WTC11 (cell line): Measurements from ENCODE around the gene MRPS9. TPM values are rescaled to one million over a fixed set of nuclear protein-coding genes. Genes with fewer than 3 reads are reported as not detected.

Source experiments
- ATAC-seq: fragments of 200-7000 bp; cut with Tn5 transposase; 2 replicates; pipeline ENCODE4 v1.10.0; 2021; ENCODE audit warnings: mild to moderate bottlenecking, moderate library complexity
- CTCF ChIA-PET: fragments of 300-600 bp; sonication (Branson Sonifier 250); formaldehyde crosslinking; loops from one replicate; lab custom pipeline; 2021; ENCODE audit warnings: antibody characterized with exemption; lab: Charles Lee
- POLR2A ChIA-PET: fragments of 350-600 bp; sonication (Branson Sonifier 250); formaldehyde crosslinking; loops from one replicate; lab custom pipeline; 2021; ENCODE audit warnings: antibody characterized with exemption; lab: Charles Lee
- DNase-seq: peaks from one replicate; pipeline ENCODE4 v3.0.0; 2021; ENCODE audit warnings: low spot score
- H3K27ac Mint-ChIP-seq: 2 replicates; pipeline ENCODE4 v1.8.0; 2021; ENCODE audit warnings: mixed read lengths
- H3K27me3 Mint-ChIP-seq: 2 replicates; pipeline ENCODE4 v1.8.0; 2021; ENCODE audit warnings: low read depth, mild to moderate bottlenecking, moderate library complexity, mixed read lengths
- H3K36me3 Mint-ChIP-seq: 2 replicates; pipeline ENCODE4 v1.8.0; 2021; ENCODE audit warnings: mixed read lengths
- H3K4me1 Mint-ChIP-seq: 2 replicates; pipeline ENCODE4 v1.8.0; 2022; ENCODE audit warnings: mixed read lengths
- H3K4me3 Mint-ChIP-seq: 2 replicates; pipeline ENCODE4 v1.8.0; 2021; ENCODE audit warnings: mild to moderate bottlenecking, moderate library complexity, mixed read lengths
- H3K9me3 Mint-ChIP-seq: 2 replicates; pipeline ENCODE4 v1.8.0; 2021; ENCODE audit warnings: mixed read lengths
- FOXP1 ChIP-seq: sonication (generic); formaldehyde crosslinking; IDR thresholded peaks from 2 replicates; pipeline ENCODE4 v1.8.0; 2022; ENCODE audit warnings: missing genetic modification reagents, mild to moderate bottlenecking, moderate library complexity, borderline replicate concordance
- RELA ChIP-seq: sonication (generic); formaldehyde crosslinking; IDR thresholded peaks from 2 replicates; pipeline ENCODE4 v1.8.1; 2022; ENCODE audit warnings: missing genetic modification reagents, mild to moderate bottlenecking, borderline replicate concordance
- SMAD3 ChIP-seq: sonication (generic); formaldehyde crosslinking; IDR thresholded peaks from 2 replicates; pipeline ENCODE4 v1.8.0; 2022; ENCODE audit warnings: missing genetic modification reagents, mild to moderate bottlenecking, borderline replicate concordance
- STAT6 ChIP-seq: sonication (generic); formaldehyde crosslinking; conservative IDR thresholded peaks from 2 replicates; pipeline ENCODE4 v1.8.1; 2023; ENCODE audit warnings: mild to moderate bottlenecking, low read depth, missing genetic modification reagents, moderate library complexity
- ZNF121 ChIP-seq: sonication (generic); formaldehyde crosslinking; IDR thresholded peaks from 2 replicates; pipeline ENCODE4 v1.8.0; 2023; ENCODE audit warnings: missing genetic modification reagents
- ZNF232 ChIP-seq: sonication (generic); formaldehyde crosslinking; IDR thresholded peaks from 2 replicates; pipeline ENCODE4 v1.8.0; 2022; ENCODE audit warnings: mild to moderate bottlenecking, missing genetic modification reagents
- ZNF281 ChIP-seq: sonication (generic); formaldehyde crosslinking; IDR thresholded peaks from 2 replicates; pipeline ENCODE4 v1.8.0; 2023; ENCODE audit warnings: mild to moderate bottlenecking, missing genetic modification reagents
- ZNF416 ChIP-seq: fragments of 250-450 bp; sonication (Bioruptor Pico); IDR thresholded peaks from 2 replicates; pipeline ENCODE4 v1.9.0; 2021; ENCODE audit warnings: mild to moderate bottlenecking, inconsistent platforms
- ZNF423 ChIP-seq: fragments of 250-450 bp; sonication (Bioruptor Pico); IDR thresholded peaks from 2 replicates; pipeline ENCODE4 v2.1.2; 2022; ENCODE audit warnings: mild to moderate bottlenecking, moderate library complexity
- ZNF425 ChIP-seq: fragments of 250-450 bp; sonication (Bioruptor Pico); conservative IDR thresholded peaks from 2 replicates; pipeline ENCODE4 v1.9.0; 2021; ENCODE audit warnings: mild to moderate bottlenecking
- ZNF512 ChIP-seq: sonication (generic); formaldehyde crosslinking; IDR thresholded peaks from 2 replicates; pipeline ENCODE4 v1.8.1; 2022; ENCODE audit warnings: missing genetic modification reagents, borderline replicate concordance
- total RNA-seq: library from RNA; stranded (reverse); gene quantifications from 3 replicates; pipeline ENCODE4 v1.2.3, GENCODE V29; 2021
- TF ChIP-seq, protein P1 (sequence below): fragments of 250-450 bp; sonication (Bioruptor Pico); IDR thresholded peaks from 2 replicates; pipeline ENCODE4 v2.1.2; 2022; ENCODE audit warnings: mild to moderate bottlenecking, moderate library complexity
- TF ChIP-seq, protein P2 (sequence below): fragments of 250-450 bp; sonication (Bioruptor Pico); IDR thresholded peaks from 2 replicates; pipeline ENCODE4 v1.9.0; 2021; ENCODE audit warnings: moderate library complexity, mild to moderate bottlenecking, inconsistent platforms, borderline replicate concordance
- TF ChIP-seq, protein P3 (sequence below): sonication (generic); formaldehyde crosslinking; conservative IDR thresholded peaks from 2 replicates; pipeline ENCODE4 v1.8.1; 2022; ENCODE audit warnings: mild to moderate bottlenecking, missing genetic modification reagents
- TF ChIP-seq, protein P4 (sequence below): fragments of 250-450 bp; sonication (Bioruptor Pico); IDR thresholded peaks from 2 replicates; pipeline ENCODE4 v1.9.0; 2021; ENCODE audit warnings: mild to moderate bottlenecking
- TF ChIP-seq, protein P5 (sequence below): sonication (generic); formaldehyde crosslinking; IDR thresholded peaks from 2 replicates; pipeline ENCODE4 v1.8.1; 2022; ENCODE audit warnings: mild to moderate bottlenecking, missing genetic modification reagents, moderate library complexity, borderline replicate concordance
- TF ChIP-seq, protein P6 (sequence below): fragments of 250-450 bp; sonication (Bioruptor Pico); IDR thresholded peaks from 2 replicates; pipeline ENCODE4 v1.9.0; 2021; ENCODE audit warnings: mild to moderate bottlenecking, borderline replicate concordance

Gene MRPS9
- total RNA-seq, 1 experiment from 2014 or later = 75.3 TPM

DNA sequence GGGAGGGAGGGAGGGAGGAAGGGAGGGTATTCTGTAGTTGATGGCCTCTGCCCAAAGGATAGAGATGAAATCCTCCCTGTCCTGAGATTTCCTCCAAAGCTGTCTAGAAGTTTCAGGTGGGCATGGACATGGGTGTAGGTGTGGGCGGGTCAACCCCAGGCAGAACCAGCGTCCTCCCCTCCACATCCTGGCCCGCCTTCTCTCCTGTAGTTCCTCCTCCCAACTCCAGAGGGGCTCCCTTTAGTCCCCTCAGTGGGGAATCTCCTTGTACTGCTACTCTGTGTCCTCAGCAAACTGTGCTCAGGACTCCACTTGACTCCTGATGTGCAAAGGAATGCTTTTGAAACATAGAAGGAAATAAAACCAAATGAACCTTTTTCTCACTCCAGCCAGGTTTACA, 88.1 kb downstream of the MRPS9 start (continued):
- TF ChIP-seq STAT6 (CRISPR knock-in tag) (no peak), ZNF281 (CRISPR knock-in tag) (no peak), RELA (CRISPR knock-in tag) (no peak), SMAD3 (CRISPR knock-in tag) (no peak), ZNF121 (no peak)
- TF ChIP-seq, protein P1, sequence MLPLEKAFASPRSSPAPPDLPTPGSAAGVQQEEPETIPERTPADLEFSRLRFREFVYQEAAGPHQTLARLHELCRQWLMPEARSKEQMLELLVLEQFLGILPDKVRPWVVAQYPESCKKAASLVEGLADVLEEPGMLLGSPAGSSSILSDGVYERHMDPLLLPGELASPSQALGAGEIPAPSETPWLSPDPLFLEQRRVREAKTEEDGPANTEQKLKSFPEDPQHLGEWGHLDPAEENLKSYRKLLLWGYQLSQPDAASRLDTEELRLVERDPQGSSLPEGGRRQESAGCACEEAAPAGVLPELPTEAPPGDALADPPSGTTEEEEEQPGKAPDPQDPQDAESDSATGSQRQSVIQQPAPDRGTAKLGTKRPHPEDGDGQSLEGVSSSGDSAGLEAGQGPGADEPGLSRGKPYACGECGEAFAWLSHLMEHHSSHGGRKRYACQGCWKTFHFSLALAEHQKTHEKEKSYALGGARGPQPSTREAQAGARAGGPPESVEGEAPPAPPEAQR = no peak
- TF ChIP-seq, protein P2, sequence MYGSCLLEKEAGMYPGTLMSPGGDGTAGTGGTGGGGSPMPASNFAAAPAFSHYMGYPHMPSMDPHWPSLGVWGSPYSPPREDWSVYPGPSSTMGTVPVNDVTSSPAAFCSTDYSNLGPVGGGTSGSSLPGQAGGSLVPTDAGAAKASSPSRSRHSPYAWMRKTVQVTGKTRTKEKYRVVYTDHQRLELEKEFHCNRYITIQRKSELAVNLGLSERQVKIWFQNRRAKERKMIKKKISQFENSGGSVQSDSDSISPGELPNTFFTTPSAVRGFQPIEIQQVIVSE (CRISPR knock-in tag) = no peak

GRCh38 chr2:105126336-105126735, 88.5 kb downstream of the MRPS9 start:
- H3K4me1 Mint-ChIP-seq = peaks cover 11% of the 10 kb centered on the region
- H3K27me3 Mint-ChIP-seq = no peaks in the 10 kb centered on the region; the same call in none of the 2 replicates
- H3K27ac Mint-ChIP-seq = no peak overlapping the region
- H3K4me3 Mint-ChIP-seq = no peak overlapping the region
- ATAC-seq (no peak), DNase-seq (no peak)
- H3K36me3 Mint-ChIP-seq = peaks cover 6% of the 10 kb centered on the region; the same call in 1 of the 2 replicates
- ChIA-PET POLR2A (no interaction called here), CTCF (interaction anchor here (1.0 to 3.3 kb wide), 5 partner anchors 10 to 109 kb away, joined by 3 to 12 read pairs (median 6); no protein-coding TSS in a partner anchor)
- H3K9me3 Mint-ChIP-seq = peaks cover 15% of the 10 kb centered on the region
- TF ChIP-seq, protein P3, sequence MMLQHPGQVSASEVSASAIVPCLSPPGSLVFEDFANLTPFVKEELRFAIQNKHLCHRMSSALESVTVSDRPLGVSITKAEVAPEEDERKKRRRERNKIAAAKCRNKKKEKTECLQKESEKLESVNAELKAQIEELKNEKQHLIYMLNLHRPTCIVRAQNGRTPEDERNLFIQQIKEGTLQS (CRISPR knock-in tag) = no peak
- TF ChIP-seq ZNF425 (CRISPR knock-in tag) = no peak
- no peak for TF ChIP-seq FOXP1
- no peak for TF ChIP-seq ZNF232 (CRISPR knock-in tag)
- no peak for TF ChIP-seq ZNF416 (CRISPR knock-in tag)
- TF ChIP-seq ZNF423 = no peak
- TF ChIP-seq, protein P4, sequence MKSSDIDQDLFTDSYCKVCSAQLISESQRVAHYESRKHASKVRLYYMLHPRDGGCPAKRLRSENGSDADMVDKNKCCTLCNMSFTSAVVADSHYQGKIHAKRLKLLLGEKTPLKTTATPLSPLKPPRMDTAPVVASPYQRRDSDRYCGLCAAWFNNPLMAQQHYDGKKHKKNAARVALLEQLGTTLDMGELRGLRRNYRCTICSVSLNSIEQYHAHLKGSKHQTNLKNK (CRISPR knock-in tag) = no peak
- TF ChIP-seq, protein P5, sequence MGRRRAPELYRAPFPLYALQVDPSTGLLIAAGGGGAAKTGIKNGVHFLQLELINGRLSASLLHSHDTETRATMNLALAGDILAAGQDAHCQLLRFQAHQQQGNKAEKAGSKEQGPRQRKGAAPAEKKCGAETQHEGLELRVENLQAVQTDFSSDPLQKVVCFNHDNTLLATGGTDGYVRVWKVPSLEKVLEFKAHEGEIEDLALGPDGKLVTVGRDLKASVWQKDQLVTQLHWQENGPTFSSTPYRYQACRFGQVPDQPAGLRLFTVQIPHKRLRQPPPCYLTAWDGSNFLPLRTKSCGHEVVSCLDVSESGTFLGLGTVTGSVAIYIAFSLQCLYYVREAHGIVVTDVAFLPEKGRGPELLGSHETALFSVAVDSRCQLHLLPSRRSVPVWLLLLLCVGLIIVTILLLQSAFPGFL = no peak
- TF ChIP-seq, protein P6, sequence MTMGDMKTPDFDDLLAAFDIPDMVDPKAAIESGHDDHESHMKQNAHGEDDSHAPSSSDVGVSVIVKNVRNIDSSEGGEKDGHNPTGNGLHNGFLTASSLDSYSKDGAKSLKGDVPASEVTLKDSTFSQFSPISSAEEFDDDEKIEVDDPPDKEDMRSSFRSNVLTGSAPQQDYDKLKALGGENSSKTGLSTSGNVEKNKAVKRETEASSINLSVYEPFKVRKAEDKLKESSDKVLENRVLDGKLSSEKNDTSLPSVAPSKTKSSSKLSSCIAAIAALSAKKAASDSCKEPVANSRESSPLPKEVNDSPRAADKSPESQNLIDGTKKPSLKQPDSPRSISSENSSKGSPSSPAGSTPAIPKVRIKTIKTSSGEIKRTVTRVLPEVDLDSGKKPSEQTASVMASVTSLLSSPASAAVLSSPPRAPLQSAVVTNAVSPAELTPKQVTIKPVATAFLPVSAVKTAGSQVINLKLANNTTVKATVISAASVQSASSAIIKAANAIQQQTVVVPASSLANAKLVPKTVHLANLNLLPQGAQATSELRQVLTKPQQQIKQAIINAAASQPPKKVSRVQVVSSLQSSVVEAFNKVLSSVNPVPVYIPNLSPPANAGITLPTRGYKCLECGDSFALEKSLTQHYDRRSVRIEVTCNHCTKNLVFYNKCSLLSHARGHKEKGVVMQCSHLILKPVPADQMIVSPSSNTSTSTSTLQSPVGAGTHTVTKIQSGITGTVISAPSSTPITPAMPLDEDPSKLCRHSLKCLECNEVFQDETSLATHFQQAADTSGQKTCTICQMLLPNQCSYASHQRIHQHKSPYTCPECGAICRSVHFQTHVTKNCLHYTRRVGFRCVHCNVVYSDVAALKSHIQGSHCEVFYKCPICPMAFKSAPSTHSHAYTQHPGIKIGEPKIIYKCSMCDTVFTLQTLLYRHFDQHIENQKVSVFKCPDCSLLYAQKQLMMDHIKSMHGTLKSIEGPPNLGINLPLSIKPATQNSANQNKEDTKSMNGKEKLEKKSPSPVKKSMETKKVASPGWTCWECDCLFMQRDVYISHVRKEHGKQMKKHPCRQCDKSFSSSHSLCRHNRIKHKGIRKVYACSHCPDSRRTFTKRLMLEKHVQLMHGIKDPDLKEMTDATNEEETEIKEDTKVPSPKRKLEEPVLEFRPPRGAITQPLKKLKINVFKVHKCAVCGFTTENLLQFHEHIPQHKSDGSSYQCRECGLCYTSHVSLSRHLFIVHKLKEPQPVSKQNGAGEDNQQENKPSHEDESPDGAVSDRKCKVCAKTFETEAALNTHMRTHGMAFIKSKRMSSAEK (CRISPR knock-in tag) = no peak
- no peak for TF ChIP-seq ZNF512 (CRISPR knock-in tag)
